ENCODE measurements around the gene KCNQ5. TPM values are rescaled to one million over a fixed set of nuclear protein-coding genes. Genes with fewer than 3 reads are reported as not detected.

The KCNQ5 gene
- total RNA-seq, 1 experiment from 2014 or later: 0.07 TPM

- Histone ChIP-seq H4K5ac (ENCODE audit: insufficient read length, low read depth, low read length) (no peak overlapping the region), H3K79me2 (ENCODE audit: insufficient read depth, low read length) (no peaks in the 10 kb centered on the region), H3T11ph (ENCODE audit: low read length) (no peak overlapping the region), H3K9ac (ENCODE audit: extremely low read depth, insufficient read length, low read length) (no peak overlapping the region), H3K4me2 (ENCODE audit: insufficient read depth, insufficient read length, low read length) (no peak overlapping the region), H2BK15ac (ENCODE audit: low read depth, low read length) (no peak overlapping the region), H3K79me1 (ENCODE audit: insufficient read depth, low read depth, low read length, poor library complexity, severe bottlenecking) (no peaks in the 10 kb centered on the region), H3K27me3 (ENCODE audit: insufficient read depth, low read length) (no peaks in the 10 kb centered on the region; the same call in 1 of the 2 replicates), H3K56ac (ENCODE audit: insufficient read length, low read depth, low read length) (no peak overlapping the region), H4K8ac (replicated peaks; ENCODE audit: insufficient read length, low read depth, low read length) (no peak overlapping the region), H3K9me3 (ENCODE audit: control insufficient read depth, low read depth, low read length) (no peaks in the 10 kb centered on the region), H2AK5ac (ENCODE audit: insufficient read length, low read length) (no peak overlapping the region), H3K23ac (ENCODE audit: insufficient read length, low read depth, low read length) (no peak overlapping the region), H3K23me2 (ENCODE audit: insufficient read length, low read depth, low read length, poor library complexity, severe bottlenecking) (peaks cover 2% of the 10 kb centered on the region), H2BK5ac (ENCODE audit: insufficient read length, low read length) (no peak overlapping the region), H4K91ac (ENCODE audit: insufficient read length, low read depth, low read length) (no peak overlapping the region), H3K18ac (ENCODE audit: insufficient read length, low read depth, low read length) (no peak overlapping the region), H3K14ac (ENCODE audit: insufficient read depth, low read length) (no peak overlapping the region), H2AFZ (ENCODE audit: low read length) (no peak overlapping the region), H3K27ac (ENCODE audit: insufficient read length, low read depth, low read length) (no peak overlapping the region), H3K4ac (ENCODE audit: low read depth, low read length) (no peak overlapping the region), H4K20me1 (ENCODE audit: control insufficient read depth, insufficient read depth, insufficient read length) (no peaks in the 10 kb centered on the region), H3K4me1 (ENCODE audit: insufficient read depth, low read length) (no peaks in the 10 kb centered on the region), H2BK12ac (ENCODE audit: insufficient read length, low read depth, low read length) (no peak overlapping the region), H2BK120ac (ENCODE audit: low read depth, low read length, poor library complexity, severe bottlenecking) (no peak overlapping the region), H2BK20ac (ENCODE audit: low read depth, low read length, poor library complexity, severe bottlenecking) (no peak overlapping the region)
- peaks cover 0 to 2% of the 10 kb centered on the region in 2 experiments; a peak in 1 of 5 replicates for H3K9me3 Mint-ChIP-seq
- no peaks in the 10 kb centered on the region for H3K27me3 Mint-ChIP-seq (ENCODE audit: low read depth)
- no peaks in the 10 kb centered on the region; a peak in 1 of 7 replicates for H3K36me3 Mint-ChIP-seq (ENCODE audit: insufficient read depth in 1 of 3, low read depth in 3 of 3)
- no peak overlapping the region for H3K4me3 Mint-ChIP-seq
- DNase-seq: no peak
- H3K4me1 Mint-ChIP-seq: no peaks in the 10 kb centered on the region
- WGBS (ENCODE audit: extremely low coverage, insufficient read length, low lambda C conversion rate): no CpG with 5 or more reads among the region's 34 CpGs
- H3K27ac Mint-ChIP-seq: no peak overlapping the region
- no peak for TF ChIP-seq CTCF (conservative IDR thresholded peaks at IDR 0.05)
These were observed 536.0 kb downstream of the KCNQ5 start for GRCh38 chr6:73157870-73158269.

Data from H9 (cell line).